ENCODE measurements around the gene AUTS2. TPM values are rescaled to one million over a fixed set of nuclear protein-coding genes. Genes with fewer than 3 reads are reported as not detected.

AUTS2 gene
- total RNA-seq, 1 donor from 2014 or later: 119 TPM

DNA sequence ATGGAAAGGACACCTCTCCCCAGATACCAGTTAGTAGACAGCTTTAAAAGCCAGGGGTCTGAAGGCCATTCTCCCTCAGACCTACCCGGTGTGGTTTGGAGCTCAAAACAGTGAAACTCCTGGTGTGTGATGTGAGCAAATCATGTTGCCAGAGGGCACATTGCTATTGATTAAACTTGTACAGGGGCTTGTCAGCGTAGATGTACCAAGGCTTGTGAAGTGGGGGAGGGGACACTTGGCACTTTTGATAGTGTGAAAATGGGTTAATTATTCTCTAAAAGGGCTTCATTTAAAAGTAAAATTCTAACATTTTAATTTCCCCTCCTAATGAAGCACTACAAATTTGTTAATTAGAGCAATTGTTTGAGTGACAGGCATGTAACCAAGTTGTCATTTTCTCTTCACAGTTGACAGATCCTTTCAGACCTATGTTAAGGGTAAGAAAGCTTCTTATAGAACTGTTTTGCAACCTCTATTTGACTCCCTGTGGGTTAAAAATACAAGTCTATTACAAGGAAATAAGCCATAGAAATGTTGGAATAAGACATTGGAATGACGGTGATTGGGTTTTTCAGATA lies 1176.8 kb downstream of the AUTS2 start:
- DNase-seq (ENCODE audit: low spot score): no peak

DNA sequence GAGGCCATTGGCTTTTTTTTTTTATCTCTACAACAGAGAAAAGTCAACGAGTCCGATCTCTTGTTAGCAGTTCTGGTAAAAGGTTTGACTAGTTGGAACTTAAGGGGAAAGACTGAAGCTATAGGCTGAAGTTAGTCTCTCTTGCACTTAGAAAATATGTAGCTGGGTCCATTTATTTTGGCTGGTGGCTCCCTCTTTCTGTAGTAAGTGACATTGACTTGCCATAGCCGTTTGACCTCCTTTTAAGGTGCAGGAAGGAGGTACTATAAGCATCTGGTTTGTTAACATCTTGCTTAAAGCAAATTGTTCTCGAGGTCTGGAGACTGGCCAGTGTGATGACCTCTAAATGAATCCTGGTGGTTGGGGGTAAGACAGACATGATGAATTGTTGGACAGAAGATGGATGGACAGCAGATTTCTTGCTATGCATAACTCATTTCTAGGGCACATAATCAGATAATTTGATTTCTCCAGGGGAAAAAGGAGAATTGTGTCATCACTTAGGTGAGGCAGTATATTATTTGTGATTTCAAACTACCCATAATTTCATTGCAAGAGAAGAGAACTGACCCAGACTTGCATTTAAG lies 1177.4 kb downstream of the AUTS2 start:
- DNase-seq (ENCODE audit: low spot score): no peak

DNA sequence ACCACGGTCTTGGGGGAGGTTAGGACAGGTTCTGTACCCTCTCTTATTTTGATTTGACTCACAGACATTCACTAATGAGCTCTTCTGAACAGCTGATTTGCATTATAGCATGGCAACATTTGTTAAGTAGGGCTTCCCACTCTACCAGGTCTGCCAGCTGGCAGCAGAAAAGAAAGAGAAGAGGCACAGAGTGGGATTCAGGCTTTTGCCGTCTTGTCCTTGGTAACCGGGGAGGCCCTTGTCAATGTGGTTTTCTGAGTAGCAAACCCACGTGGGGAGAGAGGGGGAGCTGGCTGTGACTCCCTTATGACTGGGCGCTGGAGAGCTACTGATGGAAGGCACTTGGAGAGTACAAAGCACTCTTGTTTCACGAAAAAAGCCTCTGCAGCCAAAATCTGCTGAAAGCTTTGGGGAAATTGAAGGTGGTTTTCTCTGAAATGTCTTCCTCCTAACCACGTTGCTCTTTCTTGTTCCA lies 1178.4 kb downstream of the AUTS2 start:
- DNase-seq (ENCODE audit: low spot score): no peak

DNA sequence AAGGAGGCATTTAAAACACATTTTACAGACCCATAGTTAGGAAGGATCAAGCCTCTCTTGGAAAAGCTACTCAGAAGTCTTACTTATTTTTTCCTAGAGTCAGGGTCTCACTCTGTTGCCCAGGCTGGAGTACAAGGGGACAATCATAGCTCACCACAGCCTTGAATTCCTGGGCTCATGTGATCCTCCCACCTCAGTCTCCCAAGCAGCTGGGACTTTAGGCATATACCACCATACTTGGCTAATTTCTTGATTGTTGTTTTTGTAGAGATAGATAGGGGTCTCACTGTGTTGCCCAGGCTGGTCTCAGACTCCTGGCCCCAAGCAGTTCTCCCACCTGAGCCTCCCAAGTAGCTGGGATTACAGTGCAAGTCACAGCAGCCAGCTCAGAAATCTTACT lies 1179.0 kb downstream of the AUTS2 start:
- no peak for DNase-seq (ENCODE audit: low spot score)

DNA sequence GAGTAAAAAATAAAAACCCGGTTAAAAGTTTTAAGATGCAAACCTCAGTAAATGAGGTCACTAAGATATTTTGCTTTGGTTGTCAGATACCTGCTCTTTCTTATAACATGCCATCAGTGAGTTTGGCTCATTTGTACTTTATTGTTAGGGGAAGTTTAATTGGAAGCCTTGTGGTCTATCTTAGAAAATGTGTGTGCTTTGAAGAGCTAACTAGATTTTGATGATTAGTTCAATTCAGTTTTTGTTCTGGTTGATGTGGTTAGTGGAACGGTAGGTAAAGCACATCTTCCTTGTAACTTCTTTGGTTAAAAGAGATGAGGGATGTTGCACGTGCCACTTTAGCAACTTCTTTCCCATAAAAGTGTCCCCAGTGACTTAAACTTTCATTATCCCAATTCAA lies 1180.3 kb downstream of the AUTS2 start:
- no peak for DNase-seq (ENCODE audit: low spot score)

DNA sequence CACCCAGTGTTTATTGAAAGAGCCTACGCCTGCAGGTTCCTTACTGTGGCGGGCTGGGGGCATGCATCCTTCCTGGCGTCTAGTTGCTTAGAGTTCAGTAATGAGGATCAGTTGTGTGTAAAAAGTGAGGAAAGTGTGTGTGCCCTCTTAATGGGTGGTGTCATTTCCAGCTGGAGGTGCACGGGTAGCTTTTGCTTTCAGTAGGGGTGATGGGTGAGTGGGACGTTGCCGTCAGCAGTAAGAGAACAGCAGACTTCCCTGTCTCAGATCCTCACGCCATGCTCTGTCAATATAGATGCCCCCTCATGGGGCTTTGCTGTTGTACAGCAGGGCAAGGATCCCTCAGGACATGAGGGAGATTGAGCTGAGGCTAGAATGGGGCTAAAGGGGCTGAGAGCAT lies 1181.0 kb downstream of the AUTS2 start:
- no peak for DNase-seq (ENCODE audit: low spot score)

DNA sequence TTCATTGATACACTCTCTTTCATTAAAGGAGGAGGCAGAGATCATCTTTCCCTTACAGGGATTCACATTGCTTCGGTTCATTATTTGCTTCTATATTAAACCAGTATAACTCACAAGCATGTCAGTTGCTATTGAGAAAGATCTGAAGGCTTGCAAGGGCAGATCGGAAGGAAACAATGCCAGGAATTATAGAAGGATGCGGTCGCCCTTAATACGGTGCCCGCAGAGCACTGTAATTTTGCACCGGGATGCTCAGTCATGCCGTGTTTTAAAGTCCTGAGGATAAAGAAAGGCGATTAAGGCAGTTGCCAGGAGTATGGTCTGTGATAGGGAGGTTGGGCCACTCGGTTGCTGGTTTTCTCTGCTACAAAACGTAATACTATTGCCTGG lies 1183.6 kb downstream of the AUTS2 start:
- DNase-seq (ENCODE audit: low spot score): no peak

DNA sequence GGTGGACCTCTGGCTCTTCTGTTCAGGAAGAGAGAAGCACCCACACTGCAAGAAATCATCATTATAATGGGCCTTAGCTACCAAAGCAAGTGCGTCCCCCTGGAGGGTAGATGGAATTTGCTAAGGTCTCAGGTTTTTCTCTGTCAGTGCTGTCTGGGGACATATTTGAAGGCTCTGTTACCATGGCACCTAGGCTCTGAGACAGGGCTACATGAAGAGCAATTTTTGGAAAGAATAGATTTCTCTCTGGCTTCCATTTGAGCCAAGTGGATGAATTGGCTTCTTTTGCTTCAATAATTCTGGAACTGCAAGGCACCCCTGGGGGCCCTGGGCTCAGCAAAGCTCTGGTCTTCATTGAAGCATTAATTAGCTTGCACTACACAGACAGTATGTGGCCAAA lies 1184.5 kb downstream of the AUTS2 start:
- no peak for DNase-seq (ENCODE audit: low spot score)

DNA sequence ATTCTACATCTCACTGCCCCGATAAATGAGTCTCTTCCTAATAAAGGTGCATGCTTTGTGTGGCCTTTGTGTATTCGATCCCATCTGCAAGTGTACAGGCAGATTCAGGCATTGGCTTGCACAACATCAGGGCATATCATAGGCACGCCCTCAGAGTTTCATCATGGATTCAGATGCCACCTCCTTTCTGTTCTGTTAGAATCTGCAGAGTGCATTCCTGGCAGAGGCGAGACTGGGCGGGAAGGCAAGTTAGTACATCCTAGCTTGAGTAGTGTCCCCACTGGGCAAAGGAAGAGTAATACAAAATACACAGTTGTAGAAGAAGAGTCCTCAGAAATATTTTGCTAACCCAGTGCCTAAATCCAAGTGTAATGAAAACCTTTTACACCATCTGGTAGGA lies 1187.2 kb downstream of the AUTS2 start:
- no peak for DNase-seq (ENCODE audit: low spot score)

DNA sequence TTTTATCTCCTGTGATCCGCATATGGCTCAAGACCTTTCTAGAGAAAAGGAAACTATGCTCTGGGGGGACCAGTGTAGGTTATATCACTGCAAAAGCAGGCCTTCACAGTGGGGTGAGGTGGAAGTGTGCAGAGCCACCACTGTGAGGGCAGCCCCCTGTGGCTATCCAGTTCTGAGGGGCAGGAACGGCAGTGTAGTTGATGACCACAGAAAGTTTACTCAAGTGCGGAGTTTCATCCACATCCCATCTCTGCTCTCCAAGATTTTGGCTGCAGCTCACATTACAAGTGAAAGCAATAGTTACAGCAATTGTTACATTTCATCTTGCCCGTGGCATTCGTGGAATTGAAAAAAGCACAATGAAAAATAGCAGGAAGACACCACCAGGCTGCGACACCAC lies 1187.8 kb downstream of the AUTS2 start:
- DNase-seq (ENCODE audit: low spot score): no peak

DNA sequence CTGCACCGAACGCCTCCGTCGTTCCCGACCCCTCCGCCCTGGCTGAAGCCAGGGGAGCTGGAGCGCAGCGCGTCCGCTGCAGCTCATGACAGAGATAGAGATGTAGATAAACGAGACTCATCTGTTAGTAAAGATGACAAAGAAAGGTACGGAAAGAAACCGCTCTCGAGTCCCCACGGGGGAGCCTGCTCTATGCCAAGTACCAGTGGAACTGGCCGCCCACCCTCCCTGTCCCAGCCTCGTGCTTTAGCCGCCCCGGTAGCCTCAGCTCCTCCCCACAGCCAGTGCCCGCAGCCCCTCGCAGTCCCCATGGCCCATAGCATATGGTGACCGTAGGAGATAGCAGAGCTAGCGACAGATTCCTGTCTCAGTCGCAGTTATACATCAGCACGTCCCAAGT lies 1189.0 kb downstream of the AUTS2 start:
- DNase-seq (ENCODE audit: low spot score): no peak

DNA sequence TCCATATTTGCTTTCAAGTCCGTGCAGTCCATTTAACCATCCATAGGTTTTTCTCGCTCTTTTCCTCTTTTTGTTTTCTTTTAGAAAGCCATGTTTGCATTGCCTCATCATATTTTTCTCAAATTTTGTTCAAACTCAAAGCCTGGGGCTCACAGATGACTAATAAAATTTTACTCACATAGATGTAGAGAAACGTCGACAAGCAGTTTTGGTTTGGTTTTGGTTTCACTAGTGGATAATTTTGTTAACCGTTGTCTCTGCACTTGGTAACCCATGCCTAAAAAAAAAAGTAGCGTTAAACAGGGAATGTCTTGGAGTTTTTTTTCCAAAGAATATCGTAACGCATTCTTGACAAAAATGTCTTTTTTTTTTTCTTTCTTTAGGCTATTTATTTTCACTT lies 1189.5 kb downstream of the AUTS2 start:
- DNase-seq (ENCODE audit: low spot score): no peak

DNA sequence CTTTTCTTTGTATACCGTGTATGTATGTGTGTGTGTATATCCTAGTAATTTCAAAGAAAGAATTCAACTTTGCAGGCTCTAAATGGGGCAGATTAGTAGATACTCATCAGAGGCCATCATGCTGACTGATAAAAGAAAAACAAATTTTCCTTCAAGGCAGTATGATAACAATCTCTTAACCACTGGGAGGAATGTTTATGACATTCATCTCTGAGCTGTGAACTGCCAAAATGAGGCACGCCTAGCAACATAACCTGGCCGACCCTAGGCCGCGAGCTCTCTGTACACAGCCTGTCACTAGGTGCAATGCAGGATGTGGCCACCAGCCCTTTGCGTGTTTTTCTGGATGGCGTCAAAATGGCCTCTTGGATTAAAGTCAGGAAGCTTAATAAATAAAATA lies 1190.0 kb downstream of the AUTS2 start:
- DNase-seq (ENCODE audit: low spot score): no peak

DNA sequence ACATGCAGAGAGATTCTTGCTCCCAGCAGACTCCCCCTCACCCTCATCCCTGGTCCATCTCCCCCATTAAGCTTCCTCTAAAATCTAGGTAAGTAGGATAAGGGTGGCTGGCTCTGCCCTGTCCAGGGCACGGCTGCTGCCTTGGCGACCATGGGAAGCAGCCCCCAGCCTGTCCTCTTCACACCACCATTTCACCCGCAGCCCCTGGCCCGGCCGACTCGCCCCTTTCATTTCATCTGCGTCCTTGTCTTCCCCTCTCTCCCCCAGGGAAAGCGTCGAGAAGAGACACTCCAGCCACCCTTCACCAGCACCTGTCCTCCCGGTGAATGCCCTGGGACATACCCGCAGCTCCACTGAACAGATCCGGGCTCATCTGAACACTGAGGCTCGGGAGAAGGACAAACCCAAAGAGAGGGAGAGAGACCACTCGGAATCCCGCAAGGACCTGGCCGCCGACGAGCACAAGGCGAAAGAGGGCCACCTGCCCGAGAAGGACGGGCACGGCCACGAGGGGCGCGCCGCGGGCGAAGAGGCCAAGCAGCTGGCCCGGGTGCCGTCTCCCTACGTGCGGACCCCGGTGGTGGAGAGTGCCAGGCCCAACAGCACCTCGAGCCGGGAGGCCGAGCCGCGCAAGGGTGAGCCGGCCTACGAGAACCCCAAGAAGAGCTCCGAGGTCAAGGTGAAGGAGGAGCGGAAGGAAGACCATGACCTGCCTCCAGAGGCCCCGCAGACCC lies 1191.4 kb downstream of the AUTS2 start:
- no peak for DNase-seq (ENCODE audit: low spot score)

DNA sequence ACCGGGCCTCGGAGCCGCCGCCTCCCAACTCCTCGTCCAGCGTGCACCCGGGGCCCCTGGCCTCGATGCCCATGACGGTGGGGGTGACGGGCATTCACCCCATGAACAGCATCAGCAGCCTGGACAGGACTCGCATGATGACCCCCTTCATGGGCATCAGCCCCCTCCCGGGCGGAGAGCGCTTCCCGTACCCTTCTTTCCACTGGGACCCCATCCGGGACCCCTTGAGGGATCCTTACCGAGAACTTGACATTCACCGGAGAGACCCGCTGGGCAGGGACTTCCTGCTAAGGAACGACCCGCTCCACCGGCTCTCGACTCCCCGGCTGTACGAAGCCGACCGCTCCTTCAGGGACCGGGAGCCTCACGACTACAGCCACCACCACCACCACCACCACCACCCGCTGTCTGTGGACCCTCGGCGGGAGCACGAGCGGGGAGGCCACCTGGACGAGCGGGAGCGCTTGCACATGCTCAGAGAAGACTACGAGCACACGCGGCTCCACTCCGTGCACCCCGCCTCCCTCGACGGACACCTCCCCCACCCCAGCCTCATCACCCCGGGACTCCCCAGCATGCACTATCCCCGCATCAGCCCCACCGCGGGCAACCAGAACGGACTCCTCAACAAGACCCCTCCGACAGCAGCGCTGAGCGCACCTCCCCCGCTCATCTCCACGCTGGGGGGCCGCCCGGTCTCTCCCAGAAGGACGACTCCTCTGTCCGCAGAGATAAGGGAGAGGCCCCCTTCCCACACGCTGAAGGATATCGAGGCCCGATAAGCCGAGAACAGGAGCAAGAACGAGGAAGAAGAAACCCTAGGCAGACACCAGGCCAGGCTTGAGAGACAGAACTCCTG lies 1192.2 kb downstream of the AUTS2 start:
- DNase-seq (ENCODE audit: low spot score): no peak

DNA sequence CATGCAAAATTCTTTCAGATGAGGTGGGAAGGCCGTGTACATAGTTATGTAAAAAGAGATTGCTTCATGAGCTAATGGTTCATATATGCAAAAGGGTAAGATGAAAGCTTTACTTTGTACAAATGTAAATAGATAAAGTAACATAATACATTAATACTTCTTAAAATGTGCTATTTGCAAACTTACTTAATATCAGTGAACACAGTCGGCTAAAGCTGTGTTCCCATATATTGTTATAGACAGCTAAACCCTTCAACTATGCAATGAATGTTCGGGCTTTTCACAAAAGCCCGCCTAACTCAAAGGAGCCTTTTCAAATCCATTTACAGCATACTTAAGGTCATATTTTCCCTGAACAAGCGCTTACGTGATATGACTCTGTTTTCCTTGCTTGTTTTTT lies 1193.1 kb downstream of the AUTS2 start:
- DNase-seq (ENCODE audit: low spot score): no peak

DNA sequence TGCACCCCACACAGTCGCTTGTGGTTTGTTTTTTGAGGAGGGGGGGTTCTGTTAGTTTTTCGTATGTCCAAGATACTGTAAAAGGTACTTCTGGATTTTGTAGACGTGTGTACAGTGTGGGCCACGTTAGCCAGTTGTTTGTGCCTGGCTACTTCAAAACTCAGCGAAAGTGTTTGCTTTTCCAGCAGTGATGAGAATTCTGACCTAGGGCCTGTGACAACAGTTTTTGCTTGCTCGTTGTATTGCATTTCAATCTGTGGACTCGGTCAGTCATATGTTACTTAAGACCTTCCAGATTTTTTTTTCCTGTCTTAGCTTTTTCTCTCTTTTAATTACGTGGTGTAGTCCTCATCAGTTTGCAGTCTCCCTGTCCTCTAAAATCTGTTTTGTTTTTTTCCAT lies 1194.8 kb downstream of the AUTS2 start:
- DNase-seq (ENCODE audit: low spot score): no peak

DNA sequence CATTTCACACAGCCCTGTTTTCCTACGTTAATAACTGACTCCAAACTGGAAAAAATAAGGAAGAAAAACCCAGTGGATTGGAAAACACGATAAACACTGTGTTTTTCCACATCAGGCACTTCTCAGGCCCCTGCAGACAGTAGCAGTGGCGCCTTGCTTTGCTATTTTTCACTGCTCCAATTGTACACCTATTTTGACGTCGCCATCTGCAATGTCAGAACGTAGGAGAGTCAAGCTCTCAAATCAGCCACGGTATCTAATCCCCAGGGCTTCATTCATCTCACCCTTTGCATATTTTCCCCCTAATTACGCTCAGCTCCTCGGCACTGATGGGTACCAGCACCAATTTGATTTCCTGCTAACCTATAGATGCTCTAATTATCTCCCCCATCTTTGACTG lies 1195.5 kb downstream of the AUTS2 start:
- DNase-seq (ENCODE audit: low spot score): no peak

DNA sequence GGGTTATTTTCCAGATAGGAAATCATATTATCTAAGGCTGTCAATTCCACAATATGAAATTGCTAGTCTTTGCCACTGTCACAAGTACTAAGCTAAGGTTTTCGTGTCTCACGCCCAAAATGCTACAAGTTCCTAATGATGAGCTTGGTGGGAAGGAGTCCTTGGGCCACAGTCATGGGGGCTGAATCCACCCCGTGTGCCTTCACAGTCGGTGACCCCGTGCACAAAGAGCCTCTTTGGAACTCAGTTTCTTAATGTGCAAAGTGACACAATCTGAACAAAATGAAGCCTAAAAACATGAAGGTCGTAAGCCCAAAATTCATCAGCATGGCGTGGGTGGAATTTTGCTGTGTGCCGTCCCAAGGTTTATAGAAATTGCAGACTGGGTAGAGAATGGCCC lies 1196.7 kb downstream of the AUTS2 start:
- DNase-seq (ENCODE audit: low spot score): no peak

DNA sequence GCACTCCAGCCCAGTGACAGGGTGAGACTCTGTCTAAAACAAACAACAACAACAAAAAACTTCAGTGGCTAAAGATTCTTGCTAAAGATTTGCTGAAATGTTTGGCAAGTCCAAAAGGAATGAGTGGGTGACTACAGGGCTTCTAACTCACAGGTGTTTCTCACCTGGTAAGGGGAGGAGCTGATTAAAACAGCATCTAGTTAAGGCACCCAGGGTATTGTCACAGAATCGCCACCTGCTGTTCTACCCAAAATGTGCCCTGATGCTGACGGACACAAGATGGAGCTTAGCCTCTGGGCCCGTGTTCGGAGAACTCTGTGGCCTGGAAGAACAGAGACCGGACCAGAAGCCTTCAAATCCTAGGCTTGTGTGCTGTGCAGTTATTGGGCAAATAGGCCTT lies 1197.7 kb downstream of the AUTS2 start:
- no peak for DNase-seq (ENCODE audit: low spot score)

DNA sequence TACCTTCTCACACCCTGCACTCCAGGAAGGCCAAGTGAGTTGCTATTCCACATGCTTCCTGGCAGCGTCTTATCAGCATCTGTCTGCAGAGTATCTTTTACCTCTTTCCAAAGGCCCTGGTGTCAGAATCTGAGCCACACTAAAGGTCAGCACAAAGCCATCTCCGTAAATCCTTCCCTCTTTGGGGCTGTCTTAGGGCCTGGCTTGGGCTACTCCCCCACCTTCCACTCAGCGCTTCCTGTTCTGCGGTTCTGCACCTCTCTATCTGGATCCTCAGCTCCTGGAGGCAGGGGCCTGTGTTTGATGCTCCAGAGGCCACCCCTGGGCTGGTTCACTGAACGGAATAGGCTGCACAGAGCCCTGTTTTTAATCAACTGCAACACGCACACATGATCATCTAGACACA lies 1198.8 kb downstream of the AUTS2 start:
- DNase-seq (ENCODE audit: low spot score): no peak

DNA sequence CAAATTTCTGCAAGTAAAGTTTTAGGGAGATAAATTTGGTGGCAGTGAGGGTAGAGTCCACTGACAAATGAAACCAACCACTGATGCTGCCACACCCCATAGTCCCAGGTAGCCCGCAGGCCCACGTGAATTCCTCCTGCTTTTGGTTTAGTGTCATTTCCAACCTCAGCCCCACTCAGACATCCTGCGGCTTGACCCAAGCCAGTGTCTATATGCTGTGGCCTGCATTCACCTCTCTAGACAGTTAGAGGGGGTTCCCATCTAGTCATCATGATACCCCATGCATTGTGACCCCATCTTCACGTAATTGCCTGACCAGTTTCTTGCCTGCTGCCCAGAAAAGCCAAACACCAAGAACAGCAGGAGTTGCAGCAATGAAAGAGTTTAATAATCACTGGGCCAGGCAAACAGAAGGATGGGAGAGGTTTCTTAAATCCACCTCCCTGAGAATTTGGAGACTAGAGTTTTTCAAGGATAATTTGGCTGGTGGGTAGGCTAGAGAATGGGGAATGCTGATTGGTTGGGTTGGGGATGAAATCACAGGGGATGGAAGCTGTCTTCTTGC lies 1201.6 kb downstream of the AUTS2 start:
- no peak for DNase-seq (ENCODE audit: low spot score)
